Bone marrow (tissue), 2 donors: ENCODE data around the gene SNX33.
"Not testable (repeated sequence)": the region's sequence is repeated elsewhere in the genome, so short reads cannot be mapped to it uniquely, and the experiment has no call there.

Experiments used
- DNase-seq, 2 donors: peaks; one replicate each; lab custom pipeline; 2025; lab: John Stamatoyannopoulos, UW

The SNX33 gene

DNA sequence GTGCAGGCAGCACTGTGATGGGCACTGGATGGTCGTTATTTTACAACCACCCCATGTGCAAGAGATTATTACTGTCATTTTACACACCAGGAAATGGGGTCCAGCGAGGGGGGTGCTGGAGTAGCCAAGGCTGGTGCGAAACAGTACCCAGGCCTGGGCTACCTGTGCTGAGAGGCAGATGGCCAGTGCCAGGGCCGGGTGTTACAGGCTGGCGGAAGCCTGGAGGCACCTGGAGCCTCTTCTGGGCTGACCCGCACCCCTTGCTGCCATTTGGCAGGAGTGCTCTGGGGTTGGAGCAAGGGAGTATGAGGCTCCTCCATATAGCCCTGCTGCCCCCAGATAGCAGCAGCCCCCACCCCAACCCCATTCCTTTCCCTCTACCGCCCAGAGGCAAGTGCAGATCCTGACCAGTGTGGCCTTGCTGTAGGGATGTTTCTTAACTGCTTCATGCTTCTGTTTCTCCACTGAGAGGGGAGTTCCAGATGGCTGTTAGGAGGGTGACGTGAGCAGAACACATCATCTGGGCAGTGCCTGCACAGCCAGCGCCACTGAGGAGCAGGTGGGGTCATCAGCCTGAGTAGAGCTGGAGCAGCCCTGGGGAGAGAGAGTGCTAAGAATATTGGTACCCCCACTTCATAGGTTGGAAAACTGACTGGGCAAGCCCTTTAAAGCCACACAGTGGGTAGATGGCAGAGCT lies 15.3 kb downstream of the SNX33 start:
- DNase-seq, result no peak

DNA sequence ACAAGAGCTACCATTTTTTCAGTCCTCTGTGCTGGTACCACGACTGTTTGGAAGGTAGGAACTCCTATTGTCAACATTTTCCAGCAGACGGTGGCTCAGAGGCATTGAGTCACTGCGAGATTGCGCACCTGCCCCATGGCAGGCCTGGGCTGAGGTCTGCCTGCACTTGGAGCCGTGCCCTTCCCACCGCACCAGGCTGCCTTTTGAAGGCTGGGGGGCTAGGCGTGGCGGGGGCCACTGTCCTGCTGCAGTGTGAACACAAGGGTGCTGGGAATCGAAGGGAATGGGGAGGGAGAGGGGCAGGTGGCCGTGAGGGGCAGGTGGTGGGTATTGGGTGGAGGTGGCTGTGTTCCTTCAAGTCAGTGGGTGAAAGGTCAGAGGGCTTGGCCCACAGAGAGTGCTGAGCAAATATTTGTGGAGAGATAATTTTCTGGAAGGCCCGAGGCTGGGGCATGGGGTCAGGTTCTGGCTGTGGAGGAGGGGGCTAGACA lies 16.3 kb downstream of the SNX33 start:
- no peak for DNase-seq

DNA sequence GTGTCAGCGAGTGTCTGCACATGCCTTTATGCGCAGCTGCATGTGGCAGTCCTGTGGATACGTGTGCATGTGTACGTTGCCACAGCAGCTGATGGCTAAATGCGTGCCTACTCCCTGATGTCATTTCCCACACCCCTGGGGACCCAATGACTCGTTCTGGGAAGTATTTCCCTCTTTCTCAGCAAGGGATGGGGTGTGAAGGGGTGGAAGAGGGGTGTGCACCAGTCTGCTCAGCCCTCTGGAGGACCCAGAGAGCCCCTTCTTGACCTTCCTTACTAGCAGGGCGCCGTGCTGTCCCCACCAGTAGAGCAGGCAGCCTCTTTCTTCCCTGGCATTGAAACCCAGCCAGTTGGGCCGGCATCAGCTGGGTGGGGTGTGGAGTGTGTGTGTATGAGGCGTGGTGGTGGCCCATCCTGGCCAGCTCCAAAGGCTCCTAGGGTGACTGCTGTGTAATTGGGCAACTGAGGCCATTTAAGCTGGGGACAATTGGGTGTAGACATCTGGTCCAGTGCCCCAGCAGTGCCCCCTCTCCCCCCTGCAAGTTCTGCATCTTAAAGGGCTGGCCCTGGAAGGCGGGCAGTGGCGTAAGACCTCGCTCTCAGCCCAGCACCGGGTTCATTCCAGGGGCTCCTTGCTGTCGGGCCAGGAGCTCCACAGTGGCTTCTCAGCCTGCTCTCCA lies 19.2 kb downstream of the SNX33 start:
- DNase-seq, result no peak

DNA sequence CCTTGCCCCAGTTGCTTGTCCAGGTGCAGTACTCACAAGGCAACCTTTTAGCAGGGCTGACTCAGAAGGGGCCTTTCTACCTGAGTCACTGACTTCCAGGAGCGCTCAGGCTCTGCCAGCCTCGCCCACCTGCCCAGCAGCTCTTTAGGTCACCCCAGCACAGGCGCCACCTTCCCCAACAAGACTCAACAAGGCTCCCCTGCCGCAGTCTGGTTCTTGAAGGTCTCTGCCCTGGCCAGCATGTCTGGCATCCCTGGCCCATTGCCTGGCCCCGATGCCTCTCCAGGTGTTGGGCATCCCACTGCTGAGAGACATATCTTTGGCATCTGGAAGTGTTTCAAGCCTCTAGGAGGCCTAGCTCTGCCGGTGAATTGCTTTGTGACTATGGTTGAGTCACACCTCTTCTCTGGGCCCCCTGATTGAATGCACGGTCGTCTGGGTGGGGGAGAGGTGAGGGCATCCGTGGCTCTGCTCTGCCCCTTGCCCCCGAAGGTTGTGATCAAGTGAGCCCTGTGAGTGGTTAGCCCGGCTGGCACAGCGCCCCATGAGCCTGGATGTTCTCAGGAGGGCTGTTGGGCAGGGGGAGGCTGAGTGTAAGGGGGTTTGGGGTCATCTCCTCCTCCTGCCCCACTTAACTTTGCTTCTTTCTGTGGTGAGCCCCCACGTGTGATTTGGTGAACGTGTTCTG lies 21.6 kb downstream of the SNX33 start:
- no peak for DNase-seq

DNA sequence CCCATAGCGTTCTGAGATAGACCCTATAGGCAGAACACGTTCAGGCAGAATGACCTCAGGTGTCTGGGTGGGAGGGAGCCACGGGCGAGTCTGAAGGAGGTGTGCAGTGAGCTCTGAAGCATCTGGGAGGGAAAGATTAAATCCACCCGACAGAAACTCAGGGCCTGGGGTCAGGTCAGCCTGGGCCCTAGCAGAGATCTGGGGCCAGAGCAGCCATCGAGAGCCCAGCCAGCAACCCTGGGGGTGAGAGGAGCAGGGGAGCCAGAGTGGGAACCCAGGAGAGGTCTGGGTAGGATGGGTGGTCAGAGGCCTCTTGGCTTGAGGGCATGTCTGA lies 22.1 kb downstream of the SNX33 start:
- no peak for DNase-seq

DNA sequence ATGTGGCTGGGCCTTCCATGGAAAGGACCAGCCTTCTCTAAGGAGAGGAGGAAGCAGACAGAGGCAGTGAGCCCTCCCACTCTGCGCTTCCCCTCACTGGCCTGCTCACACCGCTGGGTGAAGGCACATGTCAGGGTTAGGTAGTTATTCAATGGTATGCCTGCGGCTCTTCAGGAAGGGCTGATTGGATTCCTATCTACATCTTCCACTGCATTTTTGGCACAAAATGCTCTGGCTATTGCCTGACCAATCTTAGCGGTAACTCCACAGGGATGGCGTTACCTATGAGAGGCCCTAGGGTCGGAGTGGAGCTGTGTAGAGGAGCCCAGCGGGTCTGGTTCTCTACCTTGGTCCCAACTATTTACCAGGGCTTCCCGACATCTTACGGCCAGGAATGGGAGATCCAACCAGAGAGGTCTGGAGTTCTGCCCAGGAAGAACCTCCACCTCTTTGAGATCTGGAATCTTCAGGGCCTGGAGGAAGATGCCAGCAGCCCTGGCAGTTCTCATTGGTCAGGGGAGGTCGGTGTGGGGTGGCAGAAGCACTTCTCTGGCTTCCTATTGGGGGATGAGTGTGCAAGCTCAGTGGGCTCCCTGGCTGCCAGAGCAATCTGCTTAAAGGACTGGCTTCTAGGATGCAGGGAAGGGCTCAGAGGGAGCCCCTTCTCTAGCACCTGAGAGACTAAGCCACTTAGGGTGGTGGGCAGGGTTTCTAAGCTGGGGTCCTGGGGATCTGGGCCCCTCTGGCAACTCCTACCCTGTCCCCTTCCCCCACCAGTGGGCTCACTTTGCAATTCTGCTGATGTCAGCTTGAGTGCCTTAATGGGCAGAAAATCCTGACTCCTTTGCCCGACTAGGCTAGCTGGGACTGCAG lies 24.3 kb downstream of the SNX33 start:
- no peak for DNase-seq

DNA sequence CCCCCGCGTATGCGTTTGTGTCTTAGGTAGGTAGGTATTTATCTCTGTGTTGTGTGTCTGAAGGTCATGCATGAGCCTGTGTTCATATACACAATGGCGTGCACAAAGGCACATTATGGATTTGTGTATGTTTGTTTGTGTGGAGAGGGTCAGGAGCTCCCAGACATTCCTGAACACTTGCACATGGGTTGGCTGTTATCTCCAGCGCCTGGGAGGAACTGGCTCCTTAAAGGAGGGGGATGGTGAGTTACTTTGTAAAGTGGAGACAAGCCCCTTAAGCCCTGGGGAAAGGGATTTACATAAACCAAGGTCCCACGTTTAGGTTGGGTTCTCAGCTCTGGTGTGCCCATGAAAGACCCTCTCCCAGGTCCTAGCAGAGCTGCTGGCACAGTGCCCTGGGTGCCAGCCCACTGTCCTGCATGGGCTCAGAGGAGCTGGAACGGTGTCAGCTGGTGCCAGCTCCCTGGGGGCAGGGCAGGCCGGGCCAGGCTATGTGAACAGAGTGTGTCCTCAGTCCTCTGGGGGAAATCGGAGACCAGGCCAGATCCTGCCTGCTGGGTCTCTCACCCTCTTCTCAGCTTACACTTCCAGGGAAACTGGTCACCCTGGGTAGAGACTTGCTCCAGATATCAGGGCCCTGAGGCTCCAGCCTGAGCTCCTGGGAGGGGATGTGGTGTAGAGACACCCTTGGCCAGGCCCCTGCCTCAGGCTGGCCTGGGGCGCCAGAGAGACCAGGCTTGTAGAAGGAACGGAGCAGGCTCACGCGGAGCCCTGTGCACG lies 25.1 kb downstream of the SNX33 start:
- DNase-seq, result no peak

DNA sequence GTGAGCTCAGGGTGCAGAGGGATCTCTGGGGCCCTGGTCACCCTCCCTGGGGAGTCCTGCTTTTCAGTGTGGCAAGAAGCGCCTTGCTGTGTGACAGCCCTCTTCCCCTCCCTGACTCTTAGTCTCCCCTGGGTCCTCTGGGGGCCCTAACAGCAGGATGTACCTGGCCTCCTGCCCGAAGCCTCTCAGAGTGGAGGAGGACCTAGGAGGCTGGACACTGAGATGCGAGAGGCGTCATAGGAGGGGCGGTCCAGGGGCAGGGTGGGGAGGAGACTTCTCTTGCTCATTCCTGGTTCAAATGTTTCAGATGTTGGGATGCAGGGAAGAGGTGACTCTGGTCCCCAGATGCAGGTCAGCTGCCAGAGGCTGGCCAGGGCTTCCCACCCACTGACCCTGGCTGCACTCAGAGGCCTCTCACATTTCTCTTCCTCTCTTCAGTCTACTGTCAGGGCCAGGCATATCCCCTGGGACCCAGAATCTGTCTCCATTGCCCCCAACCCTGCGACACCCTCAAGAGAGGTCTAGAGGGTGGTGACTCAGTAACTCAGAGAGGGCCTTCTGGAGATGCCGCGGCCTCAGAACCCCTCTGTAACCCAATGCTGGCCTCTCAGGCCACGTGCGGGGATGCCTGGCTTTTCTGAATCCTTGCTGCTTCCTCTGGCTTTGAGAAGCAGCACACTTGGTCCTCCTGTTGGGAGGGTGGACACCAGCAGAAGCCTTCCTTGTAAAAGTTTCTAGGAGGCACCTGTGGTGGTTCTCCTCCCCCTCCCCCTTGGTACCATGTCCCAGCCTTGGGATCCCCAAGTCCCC lies 25.9 kb downstream of the SNX33 start:
- no peak for DNase-seq

DNA sequence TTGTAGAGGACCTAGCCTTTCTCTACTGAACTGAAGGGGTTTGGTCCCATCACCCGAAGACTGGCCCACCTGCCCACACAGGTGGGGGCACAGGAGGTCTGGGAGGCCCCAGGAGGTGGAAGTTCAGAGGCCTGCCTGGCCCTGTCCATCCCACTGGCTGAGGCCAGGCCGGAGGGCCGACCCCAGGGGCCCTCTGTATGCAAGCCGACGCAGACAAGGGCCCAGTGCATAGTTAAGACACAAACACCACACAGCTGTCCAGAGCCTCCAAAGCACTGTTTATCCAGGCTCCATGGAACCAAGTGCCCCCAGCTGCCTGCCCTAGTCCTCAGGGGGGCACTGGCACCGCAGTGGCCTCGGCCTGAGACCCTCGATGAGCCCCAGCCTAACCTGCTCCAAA lies 26.7 kb downstream of the SNX33 start:
- DNase-seq, result no peak

DNA sequence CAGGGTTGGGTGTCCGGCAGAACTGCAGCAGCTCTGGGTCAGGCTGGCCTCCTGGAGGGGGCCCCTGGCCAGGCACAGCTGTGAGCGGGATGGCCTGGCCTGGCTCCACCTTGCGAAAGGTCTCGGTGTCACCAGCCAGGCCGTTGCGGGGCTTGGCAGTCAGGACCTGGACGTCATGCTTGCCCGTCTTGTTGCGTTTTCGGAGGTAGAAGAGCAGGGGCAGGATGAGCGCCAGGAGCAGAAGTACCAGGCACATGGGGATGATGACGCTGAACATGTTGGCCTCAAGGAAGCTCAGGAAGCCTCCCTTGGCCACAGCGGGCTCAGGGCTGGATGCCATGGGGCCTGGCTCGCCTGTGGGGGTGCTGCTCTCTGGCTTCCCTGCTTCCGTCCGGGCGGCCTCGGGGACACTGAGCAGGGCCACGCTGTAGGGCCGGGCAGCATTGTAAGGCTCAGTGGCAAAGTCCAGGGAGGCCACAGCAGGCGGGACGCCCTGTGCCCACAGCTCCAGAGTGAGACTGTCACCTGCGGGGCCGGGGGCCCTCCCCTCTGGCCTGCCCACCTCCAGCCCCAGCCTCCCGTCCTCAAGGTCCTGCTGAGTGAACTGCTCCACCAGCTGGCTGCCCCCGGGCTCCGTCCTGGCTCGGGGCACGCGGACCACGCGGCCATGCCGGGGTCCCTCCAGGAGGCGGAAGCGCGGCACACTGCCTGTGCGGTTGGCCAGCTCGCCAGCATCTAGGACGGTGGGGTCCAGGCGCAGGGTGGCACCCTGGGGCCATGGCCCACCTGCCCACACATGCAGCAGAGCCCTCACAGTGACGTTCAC lies 28.1 kb downstream of the SNX33 start:
- DNase-seq, result no peak

DNA sequence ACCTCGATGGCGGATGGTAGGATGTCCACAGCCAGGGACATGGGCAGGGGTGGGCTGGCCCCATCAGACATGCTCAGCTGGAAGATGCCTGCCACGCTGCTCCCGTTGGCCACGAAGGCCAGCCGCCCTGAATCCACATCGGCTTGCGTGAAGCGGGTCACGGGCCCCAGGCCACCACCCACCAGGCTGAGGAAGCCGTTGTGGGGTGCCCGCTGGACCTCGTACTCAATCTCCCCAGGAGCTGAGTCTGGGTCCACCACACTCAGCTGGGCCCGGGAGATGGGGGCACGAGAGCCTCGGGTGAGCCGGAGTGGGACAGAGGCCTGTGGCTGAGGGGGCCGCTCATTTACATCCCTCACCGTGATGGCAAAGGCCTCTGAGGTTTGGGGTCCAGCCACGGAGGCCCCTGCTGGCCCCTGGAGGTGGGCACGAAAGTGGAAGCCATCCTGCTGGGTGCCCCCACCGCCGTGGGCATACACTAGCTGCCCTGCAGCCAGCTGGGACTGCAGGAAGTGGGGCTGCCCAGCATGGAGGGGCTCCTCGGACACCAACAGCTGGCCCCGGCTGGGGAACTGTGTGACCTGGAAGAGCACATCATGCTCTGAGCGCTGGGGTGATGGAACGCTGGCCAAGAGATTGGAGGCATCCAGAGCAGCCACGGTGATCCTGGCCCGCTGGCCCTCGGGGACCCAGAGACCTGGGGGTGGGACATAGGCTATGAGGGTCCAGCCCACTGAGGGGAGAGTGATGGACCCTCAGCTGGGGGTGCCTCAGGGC lies 29.2 kb downstream of the SNX33 start:
- DNase-seq, result no peak

DNA sequence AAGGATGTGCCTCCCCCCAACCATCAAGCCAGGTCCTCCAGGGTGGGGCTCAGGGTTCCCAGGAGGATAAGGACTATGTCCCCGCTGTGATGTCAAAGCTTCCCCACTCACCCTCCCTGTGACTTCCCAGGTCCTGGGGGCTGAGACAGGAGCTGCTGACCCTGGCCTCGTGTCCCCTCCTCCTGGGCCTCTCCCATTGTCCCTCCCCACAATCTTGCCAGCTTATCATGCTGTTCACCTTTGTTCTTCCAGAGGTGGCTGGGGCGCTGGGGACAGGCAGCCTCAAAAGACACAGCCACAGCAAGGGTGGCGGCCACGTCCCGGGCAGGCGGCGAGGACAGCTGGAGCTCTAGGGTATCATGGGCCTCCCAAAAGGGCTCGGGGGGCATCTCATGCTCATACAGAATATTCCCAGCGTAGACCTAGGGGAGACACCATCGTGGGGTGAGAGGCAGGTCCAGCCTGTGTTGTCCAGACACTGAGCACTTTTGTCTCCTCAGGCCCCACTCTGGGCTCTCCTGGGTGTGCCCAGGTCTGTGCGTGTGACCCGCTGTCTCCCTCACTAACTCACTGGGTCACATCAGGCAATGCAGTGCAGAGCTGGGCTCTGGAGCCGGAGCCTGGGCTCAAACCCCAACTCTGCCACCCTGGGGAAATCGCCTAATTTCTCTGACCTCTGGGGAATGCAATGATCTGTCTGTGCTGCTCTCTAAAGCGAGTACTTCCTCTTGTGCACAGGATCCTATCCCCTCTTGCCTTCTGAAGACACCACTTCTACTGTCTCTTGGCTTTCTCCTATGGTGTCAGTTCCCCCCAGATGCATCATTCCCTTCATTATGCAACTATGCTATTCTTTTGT lies 30.0 kb downstream of the SNX33 start:
- no peak for DNase-seq

DNA sequence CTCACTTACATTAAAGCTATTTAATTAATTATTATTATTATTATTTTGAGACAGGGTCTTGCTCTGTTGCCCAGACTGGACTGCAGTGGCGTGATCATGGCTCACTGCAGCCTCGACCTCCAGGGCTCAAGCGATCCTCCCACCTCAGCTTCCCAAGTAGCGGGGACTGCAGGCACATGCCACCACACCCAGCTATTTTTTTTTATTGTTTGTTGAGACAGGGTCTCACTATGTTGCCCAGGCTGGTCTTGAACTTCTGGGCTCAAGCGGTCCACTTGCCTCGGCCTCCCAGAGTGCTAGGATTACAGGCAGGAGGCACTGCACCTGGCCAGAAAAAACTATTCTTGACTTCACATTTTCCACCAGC lies 30.6 kb downstream of the SNX33 start:
- DNase-seq, result not testable (repeated sequence)

DNA sequence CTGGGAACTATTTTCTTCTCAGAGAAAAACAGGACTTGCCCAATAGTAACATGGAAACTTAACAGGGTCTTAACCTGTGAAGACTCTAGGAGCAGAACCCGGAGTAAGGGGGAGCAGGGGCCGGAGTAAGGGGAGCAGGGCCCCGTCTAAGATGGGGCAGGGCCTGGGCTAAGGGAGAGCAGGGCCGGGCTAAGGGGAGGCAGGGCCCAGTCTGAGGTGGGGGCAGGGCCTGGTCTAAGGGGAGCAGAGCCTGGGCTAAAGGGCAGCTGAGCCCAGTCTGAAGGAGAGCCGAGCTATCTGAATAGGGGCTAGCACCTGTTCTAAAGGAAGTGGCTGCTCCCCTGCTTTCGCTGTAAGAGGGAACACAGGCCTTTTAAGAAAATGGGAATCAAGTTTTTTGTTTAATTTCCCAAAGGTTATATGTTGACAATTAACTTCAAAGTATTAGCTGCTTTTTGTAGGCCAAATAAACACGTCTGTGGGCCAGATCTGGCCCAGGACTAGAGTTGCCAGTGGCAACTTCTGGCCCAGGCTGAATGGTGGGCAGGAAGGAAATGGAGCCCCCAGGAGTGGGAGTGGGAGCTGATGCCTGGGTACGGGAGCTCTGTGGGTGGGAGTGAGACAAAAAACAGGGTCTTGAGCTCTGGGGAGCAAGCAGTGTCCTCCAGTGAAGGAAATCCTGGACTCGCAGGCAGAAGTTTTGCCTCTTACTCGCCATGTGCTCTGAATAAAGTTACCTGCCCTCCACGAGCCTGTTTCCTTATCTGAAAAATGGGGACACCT lies 32.5 kb downstream of the SNX33 start:
- DNase-seq, result no peak

DNA sequence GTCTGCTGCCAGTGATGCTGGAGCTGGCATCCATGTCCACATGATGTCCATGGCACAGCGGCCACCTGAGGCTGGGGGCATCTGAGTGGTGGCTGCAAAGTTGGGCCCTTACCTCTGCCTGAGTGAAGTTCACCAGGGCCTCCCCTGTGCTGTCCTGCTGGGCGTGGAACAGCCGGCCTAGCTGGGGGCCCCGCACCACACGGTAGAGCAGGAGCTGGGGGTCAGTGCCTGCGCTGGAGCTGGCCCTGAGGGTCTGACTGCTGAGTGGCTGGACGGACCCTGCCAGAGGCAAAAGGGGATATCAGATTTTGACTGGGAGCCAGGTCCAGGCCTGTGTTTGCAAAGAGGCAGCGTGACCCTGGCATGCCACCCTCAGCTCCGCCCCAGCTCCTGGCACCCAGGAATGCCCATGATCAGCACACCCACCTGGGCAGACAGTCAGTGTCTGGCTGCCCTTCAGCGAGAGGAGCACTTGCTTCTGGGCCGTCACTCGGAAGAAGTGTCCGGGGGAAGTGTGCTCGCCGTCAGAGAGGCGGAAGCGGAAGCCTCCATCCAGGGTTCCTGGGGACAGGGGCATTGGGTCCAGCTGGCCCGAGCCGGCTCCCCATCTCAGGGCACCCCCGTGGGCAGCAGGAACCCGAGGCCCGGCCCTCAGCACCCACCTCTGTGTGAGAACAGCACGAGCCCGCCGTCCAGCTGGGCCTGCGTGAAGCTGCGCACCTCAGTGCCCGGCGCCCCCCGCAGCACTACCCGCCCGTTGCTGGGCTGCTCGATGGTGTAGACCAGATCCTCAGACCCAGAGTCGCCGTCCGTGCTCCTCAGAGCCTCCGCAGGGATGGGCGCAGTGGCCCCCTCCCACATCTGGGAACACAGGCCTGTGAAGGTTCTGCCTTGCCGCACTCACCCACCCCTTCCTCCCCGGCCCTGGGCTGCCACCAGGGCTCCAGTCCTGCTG lies 34.7 kb downstream of the SNX33 start:
- DNase-seq, result no peak
